Aorta (tissue), 5 donors: ENCODE results near the gene THSD4. TPM values are rescaled to one million over a fixed set of nuclear protein-coding genes. Genes with fewer than 3 reads are reported as not detected.

Experiments used
- ATAC-seq: fragments of 200-7000 bp; cut with Tn5 transposase; one replicate; pipeline ENCODE4 v1.9.1; 2022; ENCODE audit warnings: moderate library complexity; ENCODE audit not compliant: low FRiP score
- DNase-seq, 2 donors: peaks; one replicate each; pipeline ENCODE4 v3.0.0-alpha.2; 2020
- H3K27ac ChIP-seq, 2 donors: one replicate each; pipeline ENCODE4 v1.5.1; 2013; ENCODE audit warnings: low read length in 2 of 2, mild to moderate bottlenecking in 2 of 2, moderate library complexity in 2 of 2, control low read depth in 1 of 2, inconsistent platforms in 1 of 2, low read depth in 1 of 2
- H3K27me3 ChIP-seq, 2 donors: one replicate each; pipeline ENCODE4 v1.6.1; 2013; ENCODE audit warnings: control low read depth in 1 of 2, low read length in 1 of 2, mild to moderate bottlenecking in 1 of 2, moderate library complexity in 1 of 2; ENCODE audit not compliant: insufficient read depth in 2 of 2, control insufficient read depth in 1 of 2
- H3K36me3 ChIP-seq, 2 donors: one replicate each; pipeline ENCODE4 v1.6.1; 2013; ENCODE audit warnings: control low read depth in 1 of 2, low read length in 1 of 2, mild to moderate bottlenecking in 1 of 2; ENCODE audit not compliant: insufficient read depth in 2 of 2, control insufficient read depth in 1 of 2
- H3K4me1 ChIP-seq, 2 donors: one replicate each; pipeline ENCODE4 v1.6.1; 2013; ENCODE audit warnings: low read length in 2 of 2, control low read depth in 1 of 2, mild to moderate bottlenecking in 1 of 2, moderate library complexity in 1 of 2; ENCODE audit not compliant: insufficient read depth in 2 of 2, control insufficient read depth in 1 of 2
- H3K4me3 ChIP-seq, 2 donors: one replicate each; pipeline ENCODE4 v1.5.1; 2013; ENCODE audit warnings: low read length in 2 of 2, control low read depth in 1 of 2, mild to moderate bottlenecking in 1 of 2
- H3K9me3 ChIP-seq: one replicate; pipeline ENCODE4 v1.6.1; 2013; ENCODE audit warnings: mild to moderate bottlenecking, low read length; ENCODE audit not compliant: control insufficient read depth
- WGBS, 2 donors: extraction: QIAGEN DNeasy Blood & Tissue Kit; methylation state at CpG; one replicate each; pipeline ENCODE4 v1.1.7; 2013; 5-methylcytosine and 5-hydroxymethylcytosine counted together
- intact Hi-C, 2 donors: fragments of 100-400 bp; cut with DNase I; formaldehyde crosslinking; loops; one replicate each; pipeline versions ENCODE4 v1.14.2 to v1.15.0; 2022
- polyA plus RNA-seq, 2 donors: library from polyadenylated mRNA; stranded (reverse); fragments of 200-250 nt; gene quantifications; one replicate each; pipeline ENCODE4 v1.2.3, GENCODE V29; 2013
- total RNA-seq, 2 donors: library from RNA; stranded (reverse); fragmentation: NEBNext Ultra II Directional; extraction: Animal tissue kit (Norgen Biotek cat#: 25700); gene quantifications; one replicate each; pipeline ENCODE4 v1.2.1, GENCODE V29; 2021
- donor health status: healthy with polysubstance abuse.
- donor health status: Bipolar disorder and iron deficiency.
- donor health status: DM: no; HTN: no; CAD: no.
- donor health status: DM: no; HTN: no; CAD: no.
- donor health status: DM: yes; HTN: yes; CAD: no.

The THSD4 gene
- total and polyA plus RNA-seq, 4 donors, result 6.3 to 143 (median 30.3) TPM

- Histone ChIP-seq H3K9me3 (no peaks in the 10 kb centered on the region), H3K27me3 (no peaks in the 10 kb centered on the region), H3K36me3 (no peaks in the 10 kb centered on the region), H3K4me1 (peaks cover 3 to 5% of the 10 kb centered on the region in 2 donors), H3K27ac (peak overlapping the region in 1 of 2 donors; percentile 26), H3K4me3 (no peak overlapping the region)
- intact Hi-C loops, result loop anchor here in 1 of 2 donors (10.0 kb wide), 1 partner anchor 63 kb away; no protein-coding TSS in a partner anchor
- DNase-seq, result no peak
- WGBS, 2 donors, result 5 to 12% methylated on average over 5 of the region's 5 CpGs
- peak; percentile 76 for ATAC-seq
Observed at GRCh38 chr15:71707230-71708050, 592.2 kb downstream of the THSD4 start.

- WGBS, 2 donors, result 19 to 33% methylated on average over 4 of the region's 4 CpGs
- intact Hi-C loops, result loop anchor here in 1 of 2 donors (10.0 kb wide), 1 partner anchor 63 kb away; no protein-coding TSS in a partner anchor
- Histone ChIP-seq H3K27ac (peak overlapping the region; percentile 18 to 26), H3K4me1 (peaks cover 3 to 5% of the 10 kb centered on the region in 2 donors), H3K27me3 (no peaks in the 10 kb centered on the region), H3K9me3 (no peaks in the 10 kb centered on the region), H3K36me3 (no peaks in the 10 kb centered on the region), H3K4me3 (no peak overlapping the region)
- peak; percentile 65 for ATAC-seq
- no peak for DNase-seq
Observed at GRCh38 chr15:71708051-71708429, 592.8 kb downstream of the THSD4 start.

- no peak overlapping the region for H3K27ac ChIP-seq
- H3K9me3 ChIP-seq, result no peaks in the 10 kb centered on the region
- peaks cover 3 to 5% of the 10 kb centered on the region in 2 donors for H3K4me1 ChIP-seq
- H3K4me3 ChIP-seq, result no peak overlapping the region
- H3K27me3 ChIP-seq, result no peaks in the 10 kb centered on the region
- H3K36me3 ChIP-seq, result no peaks in the 10 kb centered on the region
- WGBS, 2 donors, result 20% methylated on average over 11 of the region's 11 CpGs
- peak; percentile 51 to 78 for DNase-seq
- intact Hi-C loops, result loop anchor here in 1 of 2 donors (10.0 kb wide), 1 partner anchor 64 kb away; no protein-coding TSS in a partner anchor
- peak; percentile 6 for ATAC-seq
Observed at GRCh38 chr15:71708741-71709140, 593.5 kb downstream of the THSD4 start.

- 47 to 49% methylated on average over 3 of the region's 3 CpGs for WGBS, 2 donors
- intact Hi-C loops, result loop anchor here in 1 of 2 donors (5.0 to 10.0 kb wide), 2 partner anchors 48 to 65 kb away; no protein-coding TSS in a partner anchor
- peak; percentile 33 for ATAC-seq
Observed at GRCh38 chr15:71709808-71710418, 594.6 kb downstream of the THSD4 start.

GRCh38 chr15:71712182-71712581 is 596.9 kb downstream of the THSD4 start:
- intact Hi-C loops, result loop anchor here in 1 of 2 donors (5.0 kb wide), 1 partner anchor 50 kb away; no protein-coding TSS in a partner anchor
- Histone ChIP-seq H3K27me3 (no peaks in the 10 kb centered on the region), H3K4me1 (peaks cover 4 to 8% of the 10 kb centered on the region in 2 donors), H3K36me3 (no peaks in the 10 kb centered on the region), H3K9me3 (no peaks in the 10 kb centered on the region), H3K27ac (no peak overlapping the region), H3K4me3 (no peak overlapping the region)
- DNase-seq (no peak), ATAC-seq (no peak)

More at GRCh38 chr15:71709808-71710418, 594.6 kb downstream of the THSD4 start:
- Histone ChIP-seq H3K27me3 (no peaks in the 10 kb centered on the region), H3K4me1 (peaks cover 3 to 5% of the 10 kb centered on the region in 2 donors), H3K27ac (no peak overlapping the region), H3K36me3 (no peaks in the 10 kb centered on the region), H3K4me3 (no peak overlapping the region), H3K9me3 (no peaks in the 10 kb centered on the region)
- DNase-seq, result no peak

GRCh38 chr15:71713191-71713809 is 598.0 kb downstream of the THSD4 start:
- no peak overlapping the region for H3K27ac ChIP-seq
- H3K4me3 ChIP-seq, result no peak overlapping the region
- DNase-seq (no peak), ATAC-seq (no peak)
- intact Hi-C loops, result loop anchor here in 1 of 2 donors (5.0 kb wide), 1 partner anchor 51 kb away; no protein-coding TSS in a partner anchor
- 92 to 94% methylated on average over 5 of the region's 5 CpGs for WGBS, 2 donors
- no peaks in the 10 kb centered on the region for H3K9me3 ChIP-seq
- H3K27me3 ChIP-seq, result no peaks in the 10 kb centered on the region
- no peaks in the 10 kb centered on the region for H3K36me3 ChIP-seq
- peaks cover 0 to 8% of the 10 kb centered on the region in 2 donors for H3K4me1 ChIP-seq

GRCh38 chr15:71715914-71716313 is 600.6 kb downstream of the THSD4 start:
- Histone ChIP-seq H3K4me1 (peaks cover 2 to 5% of the 10 kb centered on the region in 2 donors), H3K4me3 (no peak overlapping the region), H3K9me3 (no peaks in the 10 kb centered on the region), H3K36me3 (no peaks in the 10 kb centered on the region), H3K27me3 (no peaks in the 10 kb centered on the region), H3K27ac (no peak overlapping the region)
- 0 to 67% methylated on average over 1 of the region's 1 CpG for WGBS, 2 donors
- DNase-seq (no peak), ATAC-seq (no peak)
- intact Hi-C loops, result no loop called here

GRCh38 chr15:71716990-71717389 is 601.7 kb downstream of the THSD4 start:
- ATAC-seq, result peak; percentile 12
- intact Hi-C loops, result no loop called here
- Histone ChIP-seq H3K4me3 (no peak overlapping the region), H3K9me3 (no peaks in the 10 kb centered on the region), H3K4me1 (peaks cover 2 to 5% of the 10 kb centered on the region in 2 donors), H3K27me3 (no peaks in the 10 kb centered on the region), H3K27ac (no peak overlapping the region), H3K36me3 (no peaks in the 10 kb centered on the region)
- DNase-seq, result no peak
